Retinal pigment epithelial cell (primary cell): ENCODE results near the gene TNP1.
A peak's percentile ranks its signal among the peaks of the same experiment; 100 is the strongest.

Experiments used
- DNase-seq: peaks from one replicate; pipeline ENCODE4 v3.0.0-alpha.2; 2010; ENCODE audit warnings: low read depth
- H3K4me3 ChIP-seq: 2 replicates; pipeline ENCODE4 v1.5.1; 2011; ENCODE audit warnings: mild to moderate bottlenecking, low read length, control low read depth, moderate library complexity
- CTCF ChIP-seq: conservative IDR thresholded peaks from 2 replicates; pipeline ENCODE4 v1.5.1; 2011; ENCODE audit warnings: low read depth, low read length, control low read depth, inconsistent platforms

Gene TNP1

DNA sequence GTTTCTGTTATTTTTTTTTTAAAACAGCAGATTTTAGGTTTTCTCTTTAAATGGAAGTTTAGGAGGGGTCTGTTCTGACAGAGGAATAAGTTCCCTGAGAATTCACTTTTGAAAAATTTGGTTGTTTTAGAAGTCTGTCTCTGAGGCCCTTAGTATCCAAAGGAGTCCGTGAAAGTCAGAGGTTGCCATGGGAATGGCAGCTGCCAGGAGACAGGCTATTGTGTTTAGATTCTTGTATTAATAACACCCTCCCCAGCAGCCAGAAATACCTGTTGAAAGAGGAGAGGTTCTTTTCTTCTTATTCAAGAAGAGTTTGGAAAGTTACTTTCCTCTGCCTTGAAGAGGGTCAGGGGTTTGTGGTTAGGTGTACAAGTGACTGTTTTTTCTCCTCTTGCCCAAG lies 29.5 kb downstream of the TNP1 start:
- H3K4me3 ChIP-seq, result no peak overlapping the region
- no peak for TF ChIP-seq CTCF
- no peak for DNase-seq

GRCh38 chr2:216829533-216829932 lies 30.3 kb downstream of the TNP1 start:
- no peak overlapping the region for H3K4me3 ChIP-seq
- TF ChIP-seq CTCF, result no peak
- peak; percentile 52 for DNase-seq

DNA sequence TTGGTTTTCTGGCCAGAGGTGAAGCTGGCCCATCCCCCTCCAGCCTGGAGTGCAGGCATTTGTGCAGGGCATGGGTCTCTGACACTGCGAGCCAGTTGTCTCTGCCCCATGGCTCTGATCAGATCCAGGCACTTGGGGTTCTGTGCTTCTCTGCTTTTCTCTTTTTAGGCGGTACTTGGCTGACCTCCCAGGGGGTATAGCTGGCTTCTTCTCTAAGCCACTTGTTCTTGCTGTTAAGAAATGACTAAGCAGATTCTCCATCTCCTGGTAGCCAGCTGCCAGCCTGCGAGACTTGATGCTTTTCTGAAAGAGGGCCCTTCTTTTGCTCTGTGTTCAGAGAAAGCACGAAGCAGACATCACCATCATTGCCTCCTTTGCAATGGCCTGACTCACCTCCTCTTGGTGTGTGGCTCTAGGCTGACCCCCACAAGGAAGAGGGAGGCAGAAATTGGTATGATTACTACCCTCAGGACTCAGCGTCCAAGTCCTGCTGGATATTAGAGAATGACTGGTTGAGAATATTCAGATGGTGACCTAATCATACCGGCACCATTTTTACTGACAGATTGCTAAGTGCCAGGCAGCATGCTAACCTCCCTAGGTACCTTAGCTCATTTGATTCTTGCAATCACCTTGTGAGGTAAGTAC lies 32.7 kb downstream of the TNP1 start:
- TF ChIP-seq CTCF, result no peak
- DNase-seq, result no peak
- H3K4me3 ChIP-seq, result no peak overlapping the region

GRCh38 chr2:216822470-216822869 lies 37.4 kb downstream of the TNP1 start:
- no peak overlapping the region for H3K4me3 ChIP-seq
- DNase-seq, result no peak
- TF ChIP-seq CTCF, result no peak

DNA sequence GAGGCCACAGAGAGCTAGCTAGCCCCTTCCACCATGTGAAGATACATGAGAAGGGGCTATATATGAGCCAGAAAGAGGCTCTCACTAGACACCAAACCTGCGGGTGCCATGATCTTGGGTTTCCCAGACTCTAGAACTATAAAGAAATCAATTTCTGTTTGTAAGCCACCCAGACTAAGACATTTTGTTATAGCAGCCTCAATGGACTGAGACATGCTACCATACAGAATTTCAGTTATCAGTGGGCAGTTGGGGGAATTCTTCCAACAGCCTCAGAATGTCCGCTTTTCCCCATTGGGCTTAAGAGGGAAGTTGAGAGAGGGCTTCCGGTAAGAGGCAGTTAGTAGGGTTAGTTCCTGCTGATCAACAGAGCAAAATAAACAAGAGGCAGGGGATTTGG lies 39.2 kb downstream of the TNP1 start:
- no peak for DNase-seq
- no peak overlapping the region for H3K4me3 ChIP-seq
- TF ChIP-seq CTCF, result no peak

DNA sequence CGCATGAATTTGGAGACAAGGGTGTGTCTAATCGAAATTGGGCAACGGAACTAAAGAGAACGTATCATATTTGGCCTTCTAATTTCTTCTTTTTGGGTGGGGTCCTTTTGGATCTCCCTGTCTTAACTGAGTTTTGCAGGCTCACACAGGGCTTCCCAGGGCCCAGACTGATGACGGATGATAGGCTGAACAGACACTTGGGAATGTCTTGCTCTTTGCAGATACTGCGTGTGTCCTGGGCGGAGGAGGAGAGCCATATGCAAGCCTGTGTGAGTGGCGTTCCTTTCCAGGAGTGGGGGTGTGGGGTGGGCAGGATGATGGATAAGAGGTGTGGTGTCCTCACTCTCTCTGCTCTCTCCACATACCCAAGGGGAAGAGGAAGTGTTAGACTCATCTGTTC lies 40.1 kb downstream of the TNP1 start:
- no peak for DNase-seq
- no peak overlapping the region for H3K4me3 ChIP-seq
- TF ChIP-seq CTCF, result no peak

DNA sequence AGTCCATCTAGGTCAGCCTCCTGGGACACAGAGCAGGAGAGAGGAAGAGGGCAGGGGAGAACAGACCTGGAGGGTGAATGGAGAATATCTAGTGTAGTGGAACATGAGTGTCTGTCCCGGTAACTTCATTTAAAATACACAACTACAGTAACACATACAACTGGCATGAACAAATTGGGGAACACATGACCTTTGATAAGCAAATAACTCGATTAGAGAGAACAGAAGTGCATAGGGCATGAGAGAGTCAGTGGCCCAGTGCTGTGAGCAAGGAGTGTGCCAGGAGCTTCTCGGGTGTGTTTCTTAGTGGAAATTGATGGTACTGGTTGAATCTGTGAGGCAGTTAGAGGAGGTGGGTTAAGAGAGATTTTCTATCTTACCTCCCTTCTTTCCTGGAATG lies 40.8 kb downstream of the TNP1 start:
- no peak for DNase-seq
- no peak overlapping the region for H3K4me3 ChIP-seq
- no peak for TF ChIP-seq CTCF
